OCI-LY3 (cell line): ENCODE data around the gene NUDT6.

Experiments used
- CTCF ChIP-seq: fragments of 200-600, 300-600 bp; sonication (generic); IDR thresholded peaks from 2 replicates; pipeline ENCODE4 v1.5.1; 2014; ENCODE audit warnings: antibody characterized with exemption, low read length, low read depth
- EZH2phosphoT487 ChIP-seq: fragments of 200-600 bp; shearing (Covaris generic); IDR thresholded peaks from 2 replicates; pipeline ENCODE4 v1.6.1; 2018; ENCODE audit warnings: antibody characterized with exemption, mixed run types, low read depth

DNA sequence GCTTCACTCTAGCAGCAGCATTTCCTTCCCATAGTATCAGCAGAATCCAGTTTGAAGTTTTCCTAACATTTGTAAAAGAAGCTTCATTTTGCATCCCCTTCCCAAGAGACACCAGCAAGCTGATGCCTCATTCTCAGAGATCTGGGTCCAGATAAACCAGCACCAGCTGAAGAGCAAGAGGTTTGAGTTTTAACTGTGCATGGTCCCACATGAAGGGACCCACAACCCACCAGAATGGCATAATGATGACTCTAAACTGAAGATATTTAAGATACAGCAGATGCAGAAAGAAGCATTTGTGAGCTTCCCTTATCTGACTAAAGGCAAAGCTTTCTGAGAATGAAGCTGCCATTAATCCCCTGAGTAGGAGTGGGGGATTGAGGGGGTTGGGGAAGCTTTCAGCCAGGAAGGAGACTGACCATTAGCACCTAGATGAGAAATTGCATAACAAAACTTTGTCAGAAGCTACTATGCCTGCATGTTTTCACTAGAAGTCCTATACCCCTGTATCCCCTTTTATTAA, 18.6 kb downstream of the NUDT6 start:
- TF ChIP-seq CTCF (no peak), EZH2phosphoT487 (no peak)
